NCI-H1092 (cell line): Measurements from ENCODE around the gene RFX5.
"Not testable (repeated sequence)": the region's sequence is repeated elsewhere in the genome, so short reads cannot be mapped to it uniquely, and the experiment has no call there.

Source experiments
- DNase-seq: peaks from one replicate; lab custom pipeline; 2025; lab: John Stamatoyannopoulos, UW

The RFX5 gene

GRCh38 chr1:151346769-151347522 lies at the start of gene RFX5:
Gene RFX5 (minus strand): TSS chr1:151347252. CDS start chr1:151346320, 932 bp downstream.
- peak; percentile 96 for DNase-seq

GRCh38 chr1:151396265-151396664 lies 49.2 kb upstream of the RFX5 start:
- not testable (repeated sequence) for DNase-seq

- no peak for DNase-seq
Observed at GRCh38 chr1:151393583-151393982, 46.5 kb upstream of the RFX5 start.

GRCh38 chr1:151391079-151391563 lies 44.1 kb upstream of the RFX5 start:
- no peak for DNase-seq

- DNase-seq, result not testable (repeated sequence)
Observed at GRCh38 chr1:151390221-151391078, 43.4 kb upstream of the RFX5 start.

GRCh38 chr1:151386002-151386401 lies 39.0 kb upstream of the RFX5 start:
- DNase-seq, result no peak

- DNase-seq, result no peak
Observed at GRCh38 chr1:151384584-151384983, 37.5 kb upstream of the RFX5 start.

- DNase-seq, result peak; percentile 19
Observed at GRCh38 chr1:151377150-151377884, 30.3 kb upstream of the RFX5 start.

- no peak for DNase-seq
Observed at GRCh38 chr1:151373196-151373595, 26.1 kb upstream of the RFX5 start.

GRCh38 chr1:151372058-151372934 lies 25.2 kb upstream of the RFX5 start, which contains the start of gene SELENBP1:
Gene SELENBP1 (minus strand): TSS chr1:151372705. CDS start chr1:151372641, 64 bp downstream.
- DNase-seq, result peak; percentile 91

GRCh38 chr1:151371370-151372057 lies 24.5 kb upstream of the RFX5 start:
- DNase-seq, result peak; percentile 88

- DNase-seq, result no peak
Observed at GRCh38 chr1:151370211-151370911, 23.3 kb upstream of the RFX5 start.

- DNase-seq, result no peak
Observed at GRCh38 chr1:151369621-151370048, 22.6 kb upstream of the RFX5 start.

GRCh38 chr1:151369302-151369610 lies 22.2 kb upstream of the RFX5 start:
- no peak for DNase-seq

GRCh38 chr1:151368393-151369301 lies 21.6 kb upstream of the RFX5 start:
- peak; percentile 31 for DNase-seq

GRCh38 chr1:151367658-151368392 lies 20.8 kb upstream of the RFX5 start:
- no peak for DNase-seq

GRCh38 chr1:151364996-151365395 lies 17.9 kb upstream of the RFX5 start:
- DNase-seq, result no peak
